Measurements from ENCODE around the gene SH3PXD2A.

DNA sequence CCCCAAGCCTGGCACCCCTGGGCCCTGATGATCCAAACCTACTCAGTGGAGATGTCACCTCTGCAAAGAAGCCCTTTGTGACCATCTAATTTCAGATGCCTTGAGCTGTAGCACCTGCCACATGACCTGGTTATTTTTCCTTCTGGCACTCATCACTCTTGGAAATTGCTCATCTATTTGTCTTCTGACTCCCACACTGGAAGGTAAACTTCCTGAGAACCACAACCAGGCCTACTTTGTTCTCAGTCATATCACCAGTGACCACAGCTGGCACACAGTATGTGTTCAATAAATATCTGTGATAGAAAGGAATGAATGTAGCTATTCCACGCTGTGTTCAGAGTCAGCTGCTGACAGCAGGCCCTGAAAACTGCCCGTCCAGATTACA is 97.1 kb downstream of the SH3PXD2A start:
- TF ChIP-seq, protein P1, sequence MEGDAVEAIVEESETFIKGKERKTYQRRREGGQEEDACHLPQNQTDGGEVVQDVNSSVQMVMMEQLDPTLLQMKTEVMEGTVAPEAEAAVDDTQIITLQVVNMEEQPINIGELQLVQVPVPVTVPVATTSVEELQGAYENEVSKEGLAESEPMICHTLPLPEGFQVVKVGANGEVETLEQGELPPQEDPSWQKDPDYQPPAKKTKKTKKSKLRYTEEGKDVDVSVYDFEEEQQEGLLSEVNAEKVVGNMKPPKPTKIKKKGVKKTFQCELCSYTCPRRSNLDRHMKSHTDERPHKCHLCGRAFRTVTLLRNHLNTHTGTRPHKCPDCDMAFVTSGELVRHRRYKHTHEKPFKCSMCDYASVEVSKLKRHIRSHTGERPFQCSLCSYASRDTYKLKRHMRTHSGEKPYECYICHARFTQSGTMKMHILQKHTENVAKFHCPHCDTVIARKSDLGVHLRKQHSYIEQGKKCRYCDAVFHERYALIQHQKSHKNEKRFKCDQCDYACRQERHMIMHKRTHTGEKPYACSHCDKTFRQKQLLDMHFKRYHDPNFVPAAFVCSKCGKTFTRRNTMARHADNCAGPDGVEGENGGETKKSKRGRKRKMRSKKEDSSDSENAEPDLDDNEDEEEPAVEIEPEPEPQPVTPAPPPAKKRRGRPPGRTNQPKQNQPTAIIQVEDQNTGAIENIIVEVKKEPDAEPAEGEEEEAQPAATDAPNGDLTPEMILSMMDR (IDR thresholded peaks at IDR 0.05) = no peak
- no peak for TF ChIP-seq EP300 (IDR thresholded peaks at IDR 0.05)
- no peak for TF ChIP-seq POLR2A (IDR thresholded peaks at IDR 0.05)
